NCI-H1436 (cell line): ENCODE measurements around the gene KCNA2.

Experiments used
- DNase-seq: peaks from one replicate; lab custom pipeline; 2025; lab: John Stamatoyannopoulos, UW

Gene KCNA2

DNA sequence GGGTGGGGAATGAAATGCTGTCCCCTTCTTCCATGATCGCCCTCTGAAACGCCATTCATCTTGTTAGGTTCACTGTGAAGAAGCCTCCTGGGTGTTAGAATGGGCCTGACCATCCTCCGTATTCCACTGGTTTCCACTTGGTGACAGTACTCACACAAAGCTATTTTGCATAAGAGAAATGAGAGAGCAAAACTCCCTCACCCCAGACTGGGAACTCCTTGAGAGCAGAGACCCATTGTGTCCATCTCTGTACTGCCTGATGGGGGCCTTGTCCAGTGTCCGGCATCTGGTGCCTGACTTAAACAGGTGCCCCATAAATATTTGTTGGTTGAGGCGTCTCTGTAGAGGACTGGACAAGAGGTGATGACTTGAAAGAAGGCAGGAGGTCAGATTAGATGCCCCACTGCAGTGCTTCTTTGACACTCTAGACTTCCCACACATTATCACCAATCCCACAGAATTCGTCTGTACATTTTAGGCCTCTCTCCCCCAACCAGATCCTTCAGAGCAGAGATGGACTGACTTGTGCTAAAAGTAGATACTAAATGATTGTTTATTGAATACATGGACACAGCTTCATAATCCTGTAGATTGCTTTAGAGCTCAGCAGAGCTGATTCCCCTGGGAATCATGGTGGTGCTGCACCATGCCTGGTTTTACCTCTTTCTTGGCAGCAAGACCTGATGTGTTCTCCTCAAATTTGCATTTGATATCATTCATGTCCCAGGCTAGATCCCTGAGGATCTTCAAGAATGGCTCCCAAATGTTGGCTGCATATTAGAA lies 22.4 kb upstream of the KCNA2 start:
- DNase-seq, result no peak

DNA sequence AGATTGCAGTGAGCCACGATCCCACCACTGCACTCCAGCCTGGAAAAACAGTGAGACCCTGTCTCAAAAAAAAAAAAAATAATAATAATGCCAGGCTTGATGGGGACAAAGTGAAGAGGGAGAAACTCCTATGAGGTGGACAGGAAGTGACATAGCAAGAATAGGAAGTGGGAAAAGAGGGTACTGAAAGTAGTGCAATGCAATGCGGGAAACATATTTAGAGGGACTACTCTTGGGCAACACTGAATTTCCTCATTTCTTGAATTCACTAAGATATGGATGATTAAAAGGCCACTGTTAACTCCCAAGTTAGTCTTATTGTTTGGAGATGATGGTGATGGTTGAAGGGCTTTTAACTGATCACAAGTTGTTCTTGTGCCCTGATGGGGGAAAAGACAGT lies 21.6 kb upstream of the KCNA2 start:
- no peak for DNase-seq

DNA sequence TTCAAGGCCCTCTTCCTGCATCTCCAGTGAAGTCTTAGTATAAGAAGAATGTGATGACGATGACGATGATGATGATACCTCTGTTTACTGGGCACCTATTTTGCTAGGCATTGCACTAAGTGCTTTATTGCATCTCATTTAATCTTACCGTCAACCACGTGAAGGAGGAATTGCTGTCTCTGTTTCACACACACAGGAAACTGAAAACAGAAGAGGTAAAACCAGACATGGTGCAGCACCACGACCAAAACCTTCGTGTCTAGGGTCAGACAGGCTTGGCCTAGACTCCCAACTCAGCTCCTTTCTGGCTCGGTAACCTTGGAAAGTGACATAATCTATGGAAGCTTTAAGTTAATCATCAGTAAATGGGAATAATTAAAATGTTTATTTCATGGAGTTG lies 20.7 kb upstream of the KCNA2 start:
- DNase-seq, result no peak

DNA sequence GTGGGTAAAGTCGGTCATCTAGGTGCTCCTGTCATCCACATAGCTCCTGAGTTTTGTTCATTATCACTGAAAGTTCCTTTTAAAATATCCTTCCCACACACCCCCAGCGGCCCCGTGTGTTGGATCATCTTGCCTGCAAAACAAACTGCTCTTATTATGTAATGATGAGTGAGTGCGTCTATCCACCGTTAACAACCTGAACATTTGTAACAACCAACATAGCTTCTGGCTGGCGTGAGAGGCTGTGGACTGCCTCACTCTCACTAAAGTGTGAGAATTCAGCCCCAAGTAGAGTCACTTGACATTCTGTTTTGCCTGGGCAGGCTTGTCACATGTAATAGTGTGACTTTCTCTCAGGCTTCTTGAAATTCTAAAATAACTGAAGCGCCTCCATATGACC lies 14.5 kb upstream of the KCNA2 start:
- DNase-seq, result no peak

DNA sequence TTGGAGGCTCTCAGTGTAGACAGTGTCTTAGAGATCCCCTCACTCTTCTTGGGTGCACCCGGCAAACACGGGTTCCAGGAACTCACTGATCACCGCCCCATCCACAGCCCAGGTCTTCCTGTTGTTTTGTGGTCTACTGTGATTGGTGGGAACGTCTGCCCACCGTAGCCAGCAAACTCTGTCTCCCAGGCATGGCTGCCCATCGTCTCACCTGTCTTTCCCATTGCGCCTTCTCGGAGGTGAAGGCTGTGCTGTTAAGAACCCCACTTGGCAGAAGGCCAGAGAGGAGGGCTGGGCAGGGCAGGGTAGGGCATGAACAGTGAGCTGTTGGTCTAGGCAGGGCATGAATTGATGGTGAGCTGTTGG lies 14.1 kb upstream of the KCNA2 start:
- DNase-seq, result no peak

DNA sequence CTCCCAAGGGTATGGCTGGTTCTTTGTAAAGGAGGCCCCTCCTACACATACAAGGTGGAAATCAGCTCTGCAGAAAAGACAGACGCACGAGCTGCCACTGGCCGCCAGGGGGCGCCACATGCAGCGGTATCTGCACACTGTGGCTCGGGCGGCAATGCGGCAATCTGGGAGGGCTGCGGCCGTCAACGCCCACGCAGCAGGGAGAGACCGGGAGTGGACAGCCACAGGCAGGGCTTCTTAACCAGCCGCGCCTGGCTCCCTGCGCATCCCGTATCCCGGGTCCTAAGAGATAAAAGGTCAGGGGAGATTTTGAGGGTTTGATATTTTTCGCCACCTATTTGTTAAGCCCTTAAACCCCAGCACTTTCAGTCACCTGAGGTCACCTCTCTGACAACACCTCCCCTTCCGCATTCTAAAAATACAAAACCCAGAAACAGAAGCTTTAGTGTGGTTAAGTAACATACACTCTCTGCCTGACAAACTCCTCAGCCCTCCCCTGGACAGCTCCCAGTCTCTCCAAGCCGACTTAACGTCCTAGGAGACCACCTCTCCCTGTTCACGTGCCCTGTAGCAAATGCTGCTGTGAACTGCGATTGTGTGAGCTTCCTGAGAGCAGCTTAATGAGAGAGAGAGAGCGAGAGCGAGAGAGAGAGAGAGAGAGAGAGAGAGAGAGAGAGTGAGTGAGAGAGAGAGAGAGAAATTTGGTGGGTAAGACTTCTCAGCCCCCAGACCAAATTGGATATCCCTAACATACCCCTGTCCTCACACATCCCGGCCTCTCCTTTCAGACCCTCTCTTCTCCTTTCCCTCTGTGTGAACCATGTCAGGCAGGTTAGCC lies 13.5 kb upstream of the KCNA2 start:
- DNase-seq, result peak; percentile 46

DNA sequence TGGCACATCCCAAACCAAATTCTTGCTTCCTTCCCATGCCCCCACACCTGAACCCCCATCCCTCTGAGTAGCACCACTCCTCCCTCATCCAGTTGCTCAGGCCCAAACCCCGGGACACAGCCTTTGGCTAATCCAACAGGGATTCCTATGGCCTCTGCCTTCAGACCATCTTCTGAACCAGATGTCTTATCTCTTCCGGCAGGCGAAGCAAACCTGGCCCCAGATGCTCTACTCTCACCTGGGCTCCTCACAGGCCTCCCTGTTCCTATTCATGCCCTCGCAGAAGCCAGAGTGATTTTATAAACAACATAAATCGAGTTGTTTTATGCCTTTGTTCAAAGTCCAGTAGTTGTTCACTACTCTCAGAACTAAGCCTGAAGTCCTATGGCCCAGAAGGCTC lies 12.5 kb upstream of the KCNA2 start:
- no peak for DNase-seq

DNA sequence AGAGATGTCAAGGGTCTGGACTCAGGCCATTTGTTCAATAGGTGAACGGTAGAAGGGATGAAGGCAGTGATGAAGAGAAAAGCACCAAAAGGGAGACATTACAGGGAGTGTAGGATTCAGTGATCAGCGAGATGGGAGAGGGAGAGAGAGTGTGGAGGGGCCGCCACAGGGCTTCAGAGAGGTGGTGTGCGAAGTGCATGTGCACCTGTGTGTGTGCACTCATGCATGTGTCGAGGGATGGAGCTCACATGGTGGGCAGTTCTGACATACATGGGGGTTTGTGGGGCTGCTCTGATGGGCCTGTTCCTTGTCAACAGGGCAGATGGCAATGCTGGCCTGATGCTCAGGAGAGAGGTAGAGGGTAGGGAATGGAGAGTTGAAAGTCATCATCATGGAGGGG lies 11.4 kb upstream of the KCNA2 start:
- no peak for DNase-seq

DNA sequence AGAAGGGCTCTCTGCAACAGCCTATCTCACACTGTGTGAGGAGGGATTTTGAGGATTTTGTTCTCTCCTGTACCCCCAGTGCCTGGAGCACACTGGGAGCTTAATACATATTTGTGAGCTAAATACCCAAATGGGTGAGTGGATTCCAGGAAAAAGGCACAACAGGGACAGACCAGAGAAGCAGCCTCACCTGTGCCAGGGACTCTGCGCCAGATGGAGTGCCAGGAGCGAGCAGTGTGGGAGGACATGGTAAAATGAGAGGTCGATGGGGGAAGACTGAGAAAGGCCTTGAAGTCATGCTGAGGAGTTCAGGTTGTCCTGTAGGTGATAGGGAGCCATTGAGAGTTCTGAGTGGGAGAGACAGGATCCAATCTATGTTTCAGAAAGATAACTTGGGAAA lies 11.0 kb upstream of the KCNA2 start:
- no peak for DNase-seq

DNA sequence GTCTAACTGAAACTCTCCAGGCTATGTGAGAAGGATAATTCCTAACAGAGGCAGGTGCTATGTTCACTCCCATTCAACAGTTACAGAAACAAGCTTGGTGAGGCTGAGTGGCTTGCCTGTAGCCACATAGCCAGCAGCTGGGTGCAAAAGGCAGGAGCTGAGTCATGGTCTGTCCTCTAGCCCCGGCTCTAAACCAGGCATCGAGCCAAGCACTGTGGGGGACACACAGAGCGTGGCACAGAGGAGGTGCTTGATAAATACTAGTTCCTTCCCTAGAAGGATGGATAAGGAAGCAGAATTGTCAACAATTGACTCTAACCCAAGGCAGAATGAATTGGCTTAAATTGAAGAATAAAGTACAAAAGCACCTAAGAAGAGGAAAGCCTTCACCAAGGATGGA lies 10.4 kb upstream of the KCNA2 start:
- no peak for DNase-seq

DNA sequence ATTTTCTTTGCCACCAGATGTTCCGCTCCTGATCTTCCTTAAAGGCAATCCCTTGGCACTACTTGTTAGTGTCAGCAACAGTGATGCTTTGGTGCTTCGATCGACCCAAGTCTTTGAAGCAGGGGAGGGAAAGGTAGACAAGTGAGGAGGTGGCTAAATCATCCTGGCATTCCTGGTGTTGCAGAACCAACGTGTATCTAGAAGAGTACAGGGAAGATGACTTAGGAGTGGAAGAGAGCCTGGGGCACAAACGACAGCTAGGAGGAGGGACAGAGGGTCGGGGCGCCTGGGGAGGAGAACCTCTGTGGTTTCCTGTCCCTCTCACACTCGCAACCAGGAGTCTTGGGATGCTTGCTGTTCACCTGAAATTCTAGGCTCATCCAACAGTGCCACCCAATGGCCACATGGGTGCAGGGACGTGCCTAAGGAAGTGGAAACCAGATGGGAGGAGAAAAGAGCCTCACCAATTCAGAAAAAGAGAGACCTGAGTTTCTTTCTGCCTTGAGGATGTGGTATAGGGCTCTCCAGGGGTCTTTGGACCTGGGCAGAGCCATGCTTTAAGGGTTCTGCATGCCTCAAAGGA lies 9.5 kb upstream of the KCNA2 start:
- DNase-seq, result peak; percentile 22

DNA sequence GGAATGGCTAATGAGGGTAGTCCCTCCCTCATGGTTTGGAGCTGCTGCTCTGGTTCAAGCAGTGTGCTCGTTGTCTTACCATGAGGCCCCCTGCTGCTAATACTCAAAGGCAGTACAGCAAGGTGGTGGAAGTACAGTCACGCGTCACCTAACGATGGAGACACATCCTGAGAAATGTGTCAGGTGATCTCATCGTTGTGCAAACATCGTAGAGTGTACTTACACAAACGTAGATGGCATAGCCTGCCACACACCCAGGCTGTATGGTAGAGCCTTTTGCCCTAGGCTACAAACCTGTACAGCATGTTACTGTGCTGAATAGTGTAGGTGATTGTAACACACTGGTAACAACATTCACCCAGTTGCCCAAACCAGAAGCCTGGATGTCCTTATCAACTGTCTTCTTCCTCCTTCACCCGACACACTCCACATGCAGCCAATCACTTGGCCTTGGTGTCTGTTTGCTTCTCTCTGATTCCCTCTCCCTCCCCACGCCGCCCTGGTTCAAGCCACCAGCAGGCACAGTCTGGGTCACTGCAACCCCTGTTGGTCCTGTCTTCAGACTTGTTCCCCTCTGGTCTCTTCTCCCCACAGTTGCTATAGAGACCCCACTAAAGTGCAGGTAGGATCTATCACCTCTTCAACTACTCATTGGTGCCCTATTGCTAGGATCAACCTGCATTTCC lies 6.0 kb upstream of the KCNA2 start:
- no peak for DNase-seq

DNA sequence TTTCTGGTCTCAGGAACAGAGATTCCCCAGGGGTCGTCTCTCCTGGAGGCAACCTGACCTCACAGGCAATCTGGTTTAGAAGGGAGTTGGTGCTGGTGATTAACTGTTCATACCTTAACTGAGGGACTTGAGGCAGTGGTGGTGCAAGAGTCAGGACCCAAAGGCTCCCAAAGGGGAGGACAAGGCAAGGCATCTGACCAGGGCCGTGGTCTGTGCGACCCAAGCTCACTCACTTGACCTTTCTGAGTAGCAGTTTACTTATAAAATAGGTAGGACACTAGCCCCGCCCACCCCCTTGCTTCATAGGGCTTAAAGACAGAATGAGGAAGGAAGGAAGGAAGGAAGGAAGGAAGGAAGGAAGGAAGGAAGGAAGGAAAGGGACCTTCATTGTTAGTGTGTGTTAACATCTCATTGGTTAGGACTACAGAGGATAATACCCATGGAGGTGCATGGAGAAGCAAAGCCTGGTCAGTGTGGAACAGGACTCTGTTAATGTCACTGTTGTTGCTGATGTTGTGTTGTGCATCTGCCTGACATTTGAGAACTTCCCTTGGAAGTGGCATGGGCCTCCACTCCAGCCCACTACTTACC lies 4.6 kb upstream of the KCNA2 start:
- DNase-seq, result no peak

DNA sequence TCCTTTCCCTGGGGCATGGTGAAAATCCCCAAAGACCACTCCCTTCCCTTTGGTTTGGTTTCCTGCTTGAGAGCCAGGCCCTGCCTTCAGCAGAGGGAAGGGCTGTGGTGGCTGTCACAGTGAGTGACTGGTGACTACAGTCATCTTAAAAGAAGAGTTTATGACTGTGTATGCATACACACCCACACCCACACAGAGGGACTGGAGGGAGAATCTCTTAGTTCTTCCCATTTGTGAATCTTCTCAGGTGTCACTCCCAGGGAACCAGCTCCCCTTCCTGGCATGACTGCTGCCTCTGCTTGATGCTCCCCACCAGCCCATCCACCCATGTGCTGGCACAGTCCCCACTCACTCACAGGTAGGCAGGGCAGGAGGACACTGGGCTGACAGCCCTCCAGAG lies 3.9 kb upstream of the KCNA2 start:
- no peak for DNase-seq

DNA sequence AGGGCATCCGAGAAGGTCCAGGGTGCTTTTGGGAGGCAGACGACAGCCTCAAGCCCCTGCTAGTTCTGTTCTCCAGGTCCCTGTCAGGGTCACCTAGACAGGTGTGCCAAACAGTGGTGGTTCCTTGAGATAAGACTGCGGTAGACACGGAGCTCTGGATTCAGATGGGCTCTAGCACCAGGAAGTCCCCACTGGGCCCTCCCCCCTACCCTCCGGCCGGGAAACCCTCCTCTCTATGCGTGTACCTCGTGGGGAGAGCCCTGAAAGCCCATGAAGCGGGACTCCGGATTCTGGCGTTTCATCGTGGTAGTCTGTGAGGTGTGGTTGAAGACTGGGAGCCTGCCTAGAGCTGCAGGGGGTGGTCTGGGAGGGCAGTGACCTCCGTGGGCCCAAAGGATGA lies 2.1 kb upstream of the KCNA2 start:
- DNase-seq, result no peak

DNA sequence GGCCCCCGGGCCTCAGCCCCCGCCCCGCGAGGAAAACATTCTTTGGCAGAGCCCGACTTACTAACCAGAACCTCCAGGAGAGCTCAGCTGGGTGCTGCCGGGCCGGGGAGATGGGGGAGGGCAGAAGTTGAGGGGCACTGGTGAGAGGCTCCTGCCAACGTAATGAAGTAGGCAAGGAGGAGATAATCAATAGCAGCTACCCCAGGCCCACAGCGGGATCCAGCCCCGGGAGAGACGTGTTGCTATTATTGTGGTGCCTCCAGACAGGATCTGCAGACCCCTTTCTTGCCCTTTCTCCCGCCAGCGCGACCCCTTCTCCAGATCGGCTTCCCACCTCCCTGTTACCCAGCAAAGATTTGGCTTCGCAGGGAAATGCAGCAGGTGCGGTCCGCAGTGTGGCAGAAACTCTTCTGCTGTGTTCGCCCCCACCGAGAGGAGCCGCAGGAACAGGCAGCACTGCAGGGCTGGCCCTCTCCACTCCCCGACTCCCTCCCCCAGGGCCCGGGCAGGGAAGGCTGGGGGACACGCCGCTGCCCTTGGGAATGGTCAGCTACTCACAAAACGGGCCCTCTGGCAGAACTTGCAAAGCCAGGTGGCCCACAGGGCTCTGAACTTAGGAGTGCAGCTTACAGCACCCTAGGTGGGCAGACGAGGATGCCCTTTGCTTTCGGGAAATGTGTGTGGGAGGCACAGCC lies 1.5 kb upstream of the KCNA2 start:
- no peak for DNase-seq

DNA sequence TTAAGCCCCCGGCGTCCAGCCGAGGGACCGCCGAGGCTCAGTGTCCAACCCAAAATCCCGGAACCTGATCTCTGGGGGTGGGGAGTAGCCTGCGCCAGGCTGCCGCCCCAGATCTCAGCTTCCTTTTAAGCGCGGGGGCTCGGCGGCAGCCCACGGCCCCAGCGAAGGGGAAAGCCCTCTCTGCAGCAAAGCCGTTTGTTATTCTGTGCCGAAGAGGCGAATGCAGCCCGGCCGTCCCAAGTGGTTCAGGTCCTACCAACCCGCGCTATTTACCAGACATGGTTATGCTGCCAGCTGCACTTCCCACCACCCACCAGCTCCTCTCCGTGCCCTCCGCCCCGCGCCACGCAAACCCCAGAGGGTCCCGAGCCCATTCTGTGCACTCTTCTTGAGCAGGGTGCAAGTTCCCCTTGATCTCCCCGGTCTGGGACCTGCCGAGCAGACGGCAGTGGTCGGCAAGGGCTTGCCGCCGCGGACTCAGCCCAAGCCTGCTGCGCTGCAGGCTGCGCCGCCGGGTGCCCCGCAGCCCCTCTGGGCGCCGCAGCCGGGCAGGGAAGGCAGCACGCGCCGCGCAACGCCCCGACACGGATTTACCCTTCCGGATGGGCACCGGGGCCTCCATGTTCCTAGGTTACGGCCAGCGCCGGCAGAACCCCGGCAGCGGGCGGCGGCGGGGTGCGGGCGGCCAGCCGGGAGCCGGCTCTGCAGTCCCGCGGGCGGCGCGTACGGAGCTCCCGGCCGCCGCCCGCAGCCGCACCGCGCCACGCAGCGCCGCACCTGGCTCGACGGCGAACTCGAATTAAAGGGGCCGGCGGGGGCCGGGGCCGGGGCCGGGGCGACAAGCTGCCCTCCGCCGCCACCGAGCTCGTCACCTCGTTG lies 738 bp upstream of the KCNA2 start:
- DNase-seq, result no peak

DNA sequence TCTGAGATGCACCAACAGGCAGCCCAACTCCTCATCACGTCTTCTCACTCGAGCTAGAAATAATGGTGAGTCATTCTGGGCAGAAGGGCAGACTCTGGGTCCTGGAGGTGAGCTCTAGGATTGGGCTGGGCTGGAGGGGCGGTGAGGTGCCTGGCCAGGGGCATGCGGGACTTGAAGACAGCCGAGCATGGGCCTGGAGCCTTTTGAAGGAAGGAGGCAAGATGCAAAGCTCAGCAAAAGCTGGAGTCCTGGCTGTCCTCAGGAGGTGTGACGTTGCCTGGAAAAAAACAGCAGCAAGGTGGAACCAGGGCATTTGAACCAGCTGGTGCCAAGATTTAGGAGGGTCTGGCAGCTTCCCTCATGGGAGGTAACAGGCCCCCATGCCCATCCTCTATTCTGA lies 712 bp downstream of the KCNA2 start:
- no peak for DNase-seq

DNA sequence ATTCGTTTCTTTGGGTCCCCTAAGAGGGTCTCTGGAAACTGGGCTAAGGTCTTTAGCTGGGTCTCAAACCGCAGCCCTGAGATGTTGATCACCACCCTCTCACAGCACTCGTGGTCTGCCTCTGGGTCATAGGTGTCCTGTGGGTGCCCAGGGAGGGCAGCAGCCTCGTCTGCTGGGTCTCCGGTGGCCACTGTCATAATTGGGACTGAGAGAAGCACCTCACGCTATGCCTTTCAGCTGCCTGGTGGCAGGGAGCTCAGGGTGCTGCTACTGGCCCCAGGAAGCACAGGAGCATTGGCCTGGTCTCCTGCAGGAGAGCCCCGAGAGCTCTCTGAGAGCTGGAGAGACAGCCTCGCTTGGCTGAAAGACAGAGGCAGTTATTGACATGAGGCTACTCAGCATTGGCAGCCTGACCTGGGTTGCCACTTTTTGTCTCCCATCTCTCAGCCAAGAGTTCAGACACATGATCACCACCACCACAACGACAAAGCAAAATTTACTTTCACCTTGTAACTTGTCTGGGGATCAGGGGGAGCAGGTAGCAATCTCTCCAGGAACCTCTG lies 1.5 kb downstream of the KCNA2 start:
- no peak for DNase-seq

DNA sequence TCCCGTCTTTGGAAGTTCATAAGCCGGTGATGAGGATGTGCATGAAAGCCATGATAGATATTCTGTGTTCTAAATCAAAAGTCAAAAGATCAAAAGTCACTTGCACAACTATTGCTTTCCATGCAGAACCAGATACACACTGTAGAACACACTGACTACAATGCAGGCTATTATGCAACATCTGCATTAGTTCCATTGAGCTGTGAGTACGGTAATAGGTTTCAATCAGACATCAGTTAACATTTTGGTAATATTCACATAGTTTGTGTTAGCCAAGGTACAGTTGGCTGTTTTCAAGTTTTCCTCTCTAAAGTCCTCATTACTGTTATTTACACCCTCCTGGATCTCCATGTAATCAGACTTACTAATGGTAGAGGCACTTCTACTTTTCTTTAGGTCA lies 3.1 kb downstream of the KCNA2 start:
- DNase-seq, result no peak
